Spleen (tissue), 11 donors: ENCODE data around the gene KRT39. TPM values are rescaled to one million over a fixed set of nuclear protein-coding genes. Genes with fewer than 3 reads are reported as not detected.
"Not testable (repeated sequence)": the region's sequence is repeated elsewhere in the genome, so short reads cannot be mapped to it uniquely, and the experiment has no call there.

Experiments
- DNase-seq: peaks from one replicate; pipeline ENCODE4 v3.0.0-alpha.2; 2020
- H3K27ac ChIP-seq, 8 donors: fragments of 200-600 bp; sonication (generic) in 7 of 8; 1 replicate in 4 of 8; 2 replicates in 4 of 8; pipeline versions ENCODE4 v1.5.0 to v1.8.0; 2016 to 2021; ENCODE audit warnings: inconsistent platforms in 4 of 8, mild to moderate bottlenecking in 4 of 8, moderate library complexity in 1 of 8
- H3K27me3 ChIP-seq, 7 donors: fragments of 200-600 bp; sonication (generic) in 6 of 7; replicated peaks in 1 of 7; 1 replicate in 4 of 7; 2 replicates in 3 of 7; pipeline versions ENCODE4 v1.5.0 to v1.8.0; 2016 to 2021; ENCODE audit warnings: inconsistent platforms in 3 of 7, mild to moderate bottlenecking in 1 of 7
- H3K36me3 ChIP-seq, 6 donors: fragments of 200-600 bp; sonication (generic) in 5 of 6; 1 replicate in 4 of 6; 2 replicates in 2 of 6; pipeline versions ENCODE4 v1.5.0 to v1.8.0; 2016 to 2021; ENCODE audit warnings: inconsistent platforms in 2 of 6
- H3K4me1 ChIP-seq, 6 donors: fragments of 200-600 bp; sonication (generic) in 5 of 6; 1 replicate in 3 of 6; 2 replicates in 3 of 6; pipeline versions ENCODE4 v1.5.0 to v1.8.0; 2016 to 2021; ENCODE audit warnings: inconsistent platforms in 3 of 6
- H3K4me3 ChIP-seq, 8 donors: fragments of 200-600 bp; sonication (generic) in 7 of 8; 1 replicate in 4 of 8; 2 replicates in 4 of 8; pipeline versions ENCODE4 v1.5.0 to v1.8.0; 2016 to 2021; ENCODE audit warnings: inconsistent platforms in 4 of 8, mild to moderate bottlenecking in 4 of 8, moderate library complexity in 2 of 8
- H3K9me3 ChIP-seq, 8 donors: fragments of 200-600 bp; sonication (generic) in 7 of 8; 1 replicate in 4 of 8; 2 replicates in 4 of 8; pipeline versions ENCODE4 v1.5.0 to v1.8.0; 2016 to 2021; ENCODE audit warnings: inconsistent platforms in 4 of 8
- CTCF ChIP-seq, 11 experiments: fragments of 200-600 bp in 7 of 11; fragments of 450-650 bp in 4 of 11; sonication (generic) in 4 of 11; IDR thresholded peaks in 8 of 11; conservative IDR thresholded peaks in 3 of 11; 1 replicate in 7 of 11; 2 replicates in 4 of 11; pipeline versions ENCODE4 v1.4.0 to v1.8.0; 2016 to 2021; ENCODE audit warnings: antibody characterized with exemption in 11 of 11, inconsistent platforms in 4 of 11, mild to moderate bottlenecking in 1 of 11
- POLR2A ChIP-seq, 3 donors: fragments of 450-650 bp; IDR thresholded peaks; one replicate each; pipeline ENCODE4 v1.5.1; 2017; ENCODE audit warnings: antibody characterized with exemption in 3 of 3, mild to moderate bottlenecking in 1 of 3
- POLR2AphosphoS5 ChIP-seq, 3 donors: sonication (generic); formaldehyde crosslinking; IDR thresholded peaks; one replicate each; pipeline ENCODE4 v1.5.1; 2017; ENCODE audit warnings: antibody characterized with exemption in 3 of 3
- WGBS, 5 donors: extraction: QIAGEN DNeasy Blood & Tissue Kit in 3 of 5; methylation state at CpG; one replicate each; pipeline versions ENCODE4 v1.1.5 to v1.1.7; 2013 to 2018; 5-methylcytosine and 5-hydroxymethylcytosine counted together
- intact Hi-C: fragments of 100-400 bp; cut with DNase I; formaldehyde crosslinking; loops from one replicate; pipeline ENCODE4 v1.15.0; 2023; ENCODE audit warnings: low total_unique reads
- polyA plus RNA-seq, 3 donors: library from polyadenylated mRNA; stranded (reverse); fragments of 200-250 nt; gene quantifications; one replicate each; pipeline ENCODE4 v1.2.1, GENCODE V29; 2013
- total RNA-seq, 7 donors: library from RNA; depleted of rRNA in 3 of 7; stranded (reverse); fragments of >200 nt in 3 of 7; fragmentation: NEBNext Ultra II Directional in 4 of 7; extraction: Animal tissue kit (Norgen Biotek cat#: 25700) in 4 of 7; gene quantifications; one replicate each; pipeline versions ENCODE4 v1.1.0 to v1.2.1, GENCODE V29; 2016 to 2021
- donor health status: healthy with polysubstance abuse.
- donor health status: DM: no; HTN: no; CAD: no; lungs with moderate emphysema.
- donor health status: DM: no; HTN: no; CAD: no.
- donor health status: Bipolar disorder and iron deficiency.
- donor health status: healthy.
- donor health status: DM: no; HTN: no; CAD: no.
- donor health status: DM: yes; HTN: yes; CAD: no.

The KRT39 gene
- total and polyA plus RNA-seq, 10 donors, result not detected

GRCh38 chr17:41004397-41004796 lies 37.6 kb upstream of the KRT39 start:
- H3K4me1 ChIP-seq, result no peaks in the 10 kb centered on the region

GRCh38 chr17:41003926-41004325 lies 37.2 kb upstream of the KRT39 start:
- 62 to 80% (median 69%) methylated on average over 4 of the region's 4 CpGs for WGBS, 5 donors
- no peak for DNase-seq
- no peak for TF ChIP-seq POLR2A (IDR thresholded peaks at IDR 0.05)
- TF ChIP-seq CTCF (IDR thresholded peaks at IDR 0.05 in 8 of 11, conservative IDR thresholded peaks at IDR 0.05 in 3 of 11), result no peak
- no peak for TF ChIP-seq POLR2AphosphoS5 (IDR thresholded peaks at IDR 0.05)

More at GRCh38 chr17:41004397-41004796, 37.6 kb upstream of the KRT39 start:
- DNase-seq, result no peak
- H3K4me3 ChIP-seq, result no peak overlapping the region
- intact Hi-C loops, result no loop called here
- H3K27me3 ChIP-seq, result peaks cover 0 to 6% (median 0%) of the 10 kb centered on the region in 7 donors
- H3K27ac ChIP-seq, result no peak overlapping the region
- no peak for TF ChIP-seq CTCF (IDR thresholded peaks at IDR 0.05 in 8 of 11, conservative IDR thresholded peaks at IDR 0.05 in 3 of 11)
- TF ChIP-seq POLR2A (IDR thresholded peaks at IDR 0.05), result no peak
- TF ChIP-seq POLR2AphosphoS5 (IDR thresholded peaks at IDR 0.05), result no peak
- no peaks in the 10 kb centered on the region for H3K36me3 ChIP-seq
- WGBS, 5 donors, result 78 to 93% (median 85%) methylated on average over 3 of the region's 3 CpGs
- no peaks in the 10 kb centered on the region for H3K9me3 ChIP-seq

GRCh38 chr17:41002814-41003213 lies 36.1 kb upstream of the KRT39 start:
- Histone ChIP-seq H3K9me3 (no peaks in the 10 kb centered on the region), H3K4me3 (no peak overlapping the region), H3K27ac (no peak overlapping the region), H3K36me3 (no peaks in the 10 kb centered on the region), H3K4me1 (no peaks in the 10 kb centered on the region), H3K27me3 (peaks cover 0 to 12% (median 0%) of the 10 kb centered on the region in 7 donors)
- intact Hi-C loops, result no loop called here
- DNase-seq, result no peak
- TF ChIP-seq POLR2A (IDR thresholded peaks at IDR 0.05), result no peak
- no peak for TF ChIP-seq POLR2AphosphoS5 (IDR thresholded peaks at IDR 0.05)
- TF ChIP-seq CTCF (IDR thresholded peaks at IDR 0.05 in 8 of 11, conservative IDR thresholded peaks at IDR 0.05 in 3 of 11), result no peak
- WGBS, 5 donors, result 57 to 80% (median 69%) methylated on average over 5 of the region's 5 CpGs

More at GRCh38 chr17:41003926-41004325, 37.2 kb upstream of the KRT39 start:
- Histone ChIP-seq H3K27me3 (peaks cover 0 to 6% (median 0%) of the 10 kb centered on the region in 7 donors), H3K36me3 (no peaks in the 10 kb centered on the region), H3K27ac (no peak overlapping the region), H3K4me3 (no peak overlapping the region), H3K9me3 (no peaks in the 10 kb centered on the region), H3K4me1 (no peaks in the 10 kb centered on the region)
- intact Hi-C loops, result no loop called here

- no peaks in the 10 kb centered on the region for H3K36me3 ChIP-seq
- H3K9me3 ChIP-seq, result no peaks in the 10 kb centered on the region
- intact Hi-C loops, result no loop called here
- no peak overlapping the region for H3K27ac ChIP-seq
- no peak for DNase-seq
- 85 to 93% (median 88%) methylated on average over 4 of the region's 4 CpGs for WGBS, 5 donors
- no peaks in the 10 kb centered on the region for H3K4me1 ChIP-seq
- H3K4me3 ChIP-seq, result no peak overlapping the region
- H3K27me3 ChIP-seq, result peaks cover 0 to 22% (median 0%) of the 10 kb centered on the region in 7 donors
- TF ChIP-seq CTCF (IDR thresholded peaks at IDR 0.05 in 8 of 11, conservative IDR thresholded peaks at IDR 0.05 in 3 of 11), result no peak
- TF ChIP-seq POLR2A (IDR thresholded peaks at IDR 0.05), result no peak
- no peak for TF ChIP-seq POLR2AphosphoS5 (IDR thresholded peaks at IDR 0.05)
These were observed 35.0 kb upstream of the KRT39 start for GRCh38 chr17:41001795-41002194.

- WGBS, 5 donors, result 80 to 91% (median 86%) methylated on average over 5 to 6 of the region's 6 CpGs
- intact Hi-C loops, DNase-seq: not testable (repeated sequence)
These were observed 32.8 kb upstream of the KRT39 start, which contains the start of gene KRTAP3-2 for GRCh38 chr17:40999563-40999962. TSS of gene KRTAP3-2 (minus strand) at chr17:40999906. CDS start at chr17:40999853, 53 bp downstream.

More at GRCh38 chr17:40999563-40999962, 32.8 kb upstream of the KRT39 start, which contains the start of gene KRTAP3-2:
- not testable (repeated sequence) for H3K9me3 ChIP-seq, H3K4me3 ChIP-seq, H3K4me1 ChIP-seq, H3K36me3 ChIP-seq, H3K27ac ChIP-seq
- peaks cover 0 to 32% (median 0%) of the 10 kb centered on the region in 7 donors for H3K27me3 ChIP-seq
